HG03095 (cell line): Measurements from ENCODE around the gene RHOD.

Experiments
- ATAC-seq: cut with Tn5 transposase; IDR thresholded peaks from one replicate; pipeline ENCODE4 v1.9.1; 2021; ENCODE audit warnings: moderate library complexity; ENCODE audit not compliant: unreplicated experiment

Gene RHOD

DNA sequence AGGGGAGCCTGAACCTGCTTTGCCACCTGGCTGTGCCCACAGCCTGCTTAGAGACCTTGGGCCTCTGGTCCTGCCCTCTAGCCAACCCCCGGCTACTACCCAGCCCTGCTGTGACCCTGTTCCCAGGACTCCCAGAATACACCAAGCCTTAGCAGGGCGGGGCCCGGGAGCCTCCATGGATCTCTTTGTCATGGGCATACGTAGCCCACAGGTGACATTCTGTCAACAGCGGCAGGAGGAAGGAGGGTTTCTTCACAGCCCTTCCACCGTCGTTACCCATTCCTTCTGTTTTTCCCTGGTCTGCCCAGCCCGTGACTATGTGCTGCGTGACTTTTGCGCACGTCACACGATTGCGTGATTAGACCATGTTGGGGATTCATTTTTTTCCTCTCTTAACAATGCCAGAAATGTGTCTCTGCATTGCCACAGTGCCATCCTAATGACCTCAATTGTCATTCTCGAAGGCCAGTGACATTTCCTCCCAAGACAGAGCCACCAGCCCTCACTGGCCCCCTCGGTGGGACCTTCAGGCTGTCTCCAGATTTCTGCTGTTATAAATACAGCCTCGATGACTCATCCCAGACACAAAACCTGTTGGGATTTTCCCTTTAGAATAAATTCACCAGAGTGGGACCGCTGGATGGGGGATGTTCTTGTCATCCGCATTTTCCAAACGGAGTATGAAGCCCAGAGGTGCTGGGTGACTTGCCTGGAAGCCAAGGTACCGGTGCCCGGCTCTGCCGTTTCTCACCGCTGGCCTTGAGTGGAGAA is 24.7 kb upstream of the RHOD start:
- no peak for ATAC-seq

DNA sequence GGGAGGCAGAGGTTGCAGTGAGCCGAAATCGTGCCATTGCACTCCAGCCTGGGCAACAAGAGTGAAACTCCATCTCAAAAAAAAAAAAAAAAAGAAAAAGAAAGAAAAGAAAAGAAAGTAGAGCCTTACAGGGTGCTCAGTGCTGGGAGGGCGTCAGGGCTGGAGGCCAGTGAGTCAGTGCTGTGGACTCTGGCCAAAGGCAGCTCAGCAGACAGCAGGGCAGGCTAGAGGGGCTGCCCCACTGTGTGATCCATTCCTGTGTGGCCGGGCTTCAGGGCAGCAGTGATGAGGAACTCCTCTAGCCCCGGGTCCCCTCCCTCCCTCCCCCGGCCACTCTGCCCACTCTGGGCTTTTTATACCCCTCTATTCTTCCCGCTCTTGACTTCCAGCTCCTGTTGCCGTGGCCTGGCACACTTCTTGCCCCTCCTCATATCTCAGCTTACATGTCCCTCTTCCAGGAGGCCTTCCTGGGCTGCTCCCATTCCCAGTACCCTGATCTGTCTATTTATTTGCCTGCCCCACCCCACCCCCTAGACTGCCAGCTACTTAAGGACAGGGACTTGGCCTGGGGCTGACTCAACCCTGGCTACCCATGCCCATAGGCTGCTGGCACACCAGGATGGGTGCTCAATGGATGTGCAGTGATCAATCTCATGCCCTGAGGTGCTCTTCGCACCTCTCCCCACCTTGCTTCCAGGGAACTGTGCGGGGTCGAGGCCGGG is 23.7 kb upstream of the RHOD start:
- ATAC-seq = no peak

DNA sequence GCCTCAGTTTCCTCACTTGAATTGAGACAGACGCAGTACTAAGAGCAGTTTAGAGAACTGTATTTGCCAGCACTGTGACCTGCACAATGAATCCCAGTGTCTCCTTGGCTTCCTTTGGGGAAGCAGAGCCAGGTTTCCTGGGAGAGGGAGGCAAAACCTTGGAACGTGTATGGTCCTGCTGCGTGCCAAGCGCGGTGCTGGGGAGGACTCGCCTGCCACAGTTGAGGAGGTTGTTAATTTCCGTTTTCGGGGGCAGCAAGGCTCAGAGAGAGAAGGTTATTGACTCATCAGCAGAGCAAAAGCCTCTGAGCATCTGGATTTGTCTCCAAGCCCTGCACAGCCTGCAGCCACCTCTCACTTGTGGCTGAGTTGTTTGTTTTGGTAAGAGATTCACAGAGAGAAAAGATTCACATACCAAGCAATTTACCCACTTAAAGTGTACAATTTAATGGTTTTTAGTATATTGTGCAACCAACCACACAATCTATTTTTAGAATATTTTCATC is 22.9 kb upstream of the RHOD start:
- no peak for ATAC-seq

DNA sequence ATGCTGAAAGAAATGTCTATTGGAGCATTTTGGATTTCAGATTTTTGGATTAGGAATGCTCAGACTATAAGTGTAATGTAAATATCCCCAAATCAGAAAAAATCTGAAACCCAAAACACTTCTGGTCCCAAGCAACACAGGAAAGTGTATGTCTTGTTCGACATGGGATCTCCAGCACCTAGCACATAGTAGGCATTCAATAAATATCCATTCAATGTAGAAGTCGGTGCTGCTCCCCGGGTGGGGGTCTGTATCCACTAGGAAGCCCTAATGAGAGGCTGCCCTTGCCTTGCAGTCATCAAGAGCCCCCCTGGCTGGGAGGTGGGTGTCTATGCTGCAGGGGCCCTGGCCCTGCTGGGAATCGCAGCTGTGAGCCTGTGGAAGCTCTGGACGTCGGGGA is 22.3 kb upstream of the RHOD start:
- no peak for ATAC-seq

DNA sequence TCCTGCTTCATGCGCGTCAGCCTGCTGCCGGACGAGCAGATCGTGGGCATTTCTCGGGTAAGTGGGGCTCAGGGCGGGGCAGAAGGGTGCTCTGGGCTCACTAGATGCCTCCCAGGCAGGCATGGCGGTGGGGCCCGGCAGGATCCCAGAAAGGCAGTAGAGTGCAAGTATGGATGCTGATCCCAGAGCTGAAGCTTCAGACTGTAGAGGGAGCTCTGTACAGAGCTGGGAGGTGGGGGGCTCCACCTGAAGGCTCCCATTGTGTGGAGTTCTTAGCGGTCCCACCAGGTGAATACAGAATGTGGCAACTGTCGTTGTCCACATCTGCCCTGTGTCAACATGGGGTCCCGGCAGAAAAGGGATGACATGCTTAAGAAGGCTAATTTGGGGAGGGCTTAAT is 16.5 kb upstream of the RHOD start:
- ATAC-seq = no peak

DNA sequence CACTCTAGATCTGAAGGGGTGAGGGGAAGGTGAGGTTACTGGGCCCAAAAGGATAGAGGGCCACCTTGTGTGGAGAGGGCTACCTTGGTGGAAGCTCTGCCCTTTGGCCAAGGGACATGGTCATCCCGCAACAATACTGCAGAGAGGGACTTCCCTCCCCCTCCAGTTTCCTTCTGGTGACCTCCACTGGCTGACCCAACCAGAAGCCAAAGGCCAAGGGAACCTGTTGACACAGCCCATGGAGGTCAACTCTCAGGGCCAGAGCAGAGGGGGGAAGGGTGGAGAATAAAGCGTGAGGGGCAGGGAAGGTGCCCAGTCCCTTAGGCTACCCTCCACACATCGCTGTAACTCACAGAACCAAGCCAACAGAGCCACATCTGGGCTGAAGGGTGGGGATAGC is 15.0 kb upstream of the RHOD start:
- ATAC-seq = no peak

DNA sequence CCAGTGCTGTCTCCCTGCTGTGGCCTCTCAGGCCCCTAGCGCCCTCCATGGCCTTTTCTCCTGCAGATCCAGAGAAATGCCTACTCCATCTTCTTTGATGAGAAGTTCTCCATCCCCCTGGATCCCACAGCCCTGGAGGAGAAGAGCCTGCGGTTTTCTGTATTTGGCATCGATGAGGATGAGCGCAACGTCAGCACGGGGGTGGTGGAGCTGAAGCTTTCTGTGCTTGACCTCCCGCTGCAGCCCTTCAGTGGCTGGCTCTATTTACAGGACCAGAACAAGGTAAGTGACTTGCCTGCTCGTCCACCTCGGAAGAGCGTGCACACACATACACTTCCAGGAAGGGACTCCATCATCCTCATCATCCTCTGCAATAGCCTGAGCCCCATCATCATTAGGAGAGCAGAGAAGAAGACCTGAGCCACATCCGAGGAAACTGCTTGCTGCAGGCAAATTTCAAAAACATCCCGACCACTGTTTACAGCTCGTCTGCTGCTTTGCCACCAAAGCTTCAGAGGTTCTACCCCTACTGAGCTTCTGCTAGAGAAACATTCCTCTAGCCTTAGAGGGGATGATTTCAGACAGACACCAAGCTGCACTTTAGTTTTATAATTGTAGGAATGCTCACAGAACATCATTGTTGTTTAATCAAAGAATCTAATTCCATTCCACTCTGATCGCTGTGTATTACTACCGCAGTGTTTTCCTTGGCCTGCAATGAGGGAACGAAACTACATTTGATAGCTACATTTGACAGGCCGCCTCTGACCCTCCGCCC is 12.9 kb upstream of the RHOD start:
- no peak for ATAC-seq

DNA sequence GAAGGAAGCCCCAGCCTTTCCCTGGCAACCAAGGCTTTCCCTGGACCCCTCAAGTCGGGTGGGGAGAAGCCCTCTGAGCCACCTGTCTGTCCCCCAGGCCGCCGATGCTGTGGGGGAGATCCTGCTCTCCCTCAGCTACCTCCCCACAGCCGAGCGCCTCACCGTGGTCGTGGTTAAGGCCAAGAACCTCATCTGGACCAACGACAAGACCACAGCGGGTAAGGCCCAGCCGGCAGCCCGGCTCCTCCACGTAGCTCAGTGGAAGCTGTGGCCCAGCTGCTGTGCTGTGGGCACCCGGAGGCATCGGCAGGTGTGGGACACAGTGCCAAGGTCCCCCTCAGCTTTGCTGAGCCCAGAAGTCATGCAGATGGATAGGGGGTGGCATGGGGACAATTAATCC is 12.2 kb upstream of the RHOD start:
- no peak for ATAC-seq

DNA sequence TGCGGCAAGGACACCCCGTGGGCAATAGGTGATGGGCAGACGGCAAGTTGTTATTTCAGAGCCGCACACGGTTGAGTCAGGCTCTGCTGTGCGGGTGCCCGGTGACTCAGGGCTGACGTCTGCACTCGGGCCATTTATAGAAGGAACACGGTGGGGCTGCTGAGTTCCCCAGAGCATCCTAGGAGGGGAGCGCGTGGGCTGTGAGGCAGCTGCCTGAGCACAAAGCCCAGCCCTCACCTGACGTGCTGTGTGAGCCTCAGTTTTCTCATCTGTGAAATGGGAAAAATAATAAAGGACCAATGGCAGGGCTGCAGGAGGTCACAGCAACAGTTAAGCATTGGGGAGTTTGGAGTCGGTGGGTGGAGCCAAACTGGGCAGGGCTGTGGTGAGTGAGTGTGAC is 11.3 kb upstream of the RHOD start:
- no peak for ATAC-seq

DNA sequence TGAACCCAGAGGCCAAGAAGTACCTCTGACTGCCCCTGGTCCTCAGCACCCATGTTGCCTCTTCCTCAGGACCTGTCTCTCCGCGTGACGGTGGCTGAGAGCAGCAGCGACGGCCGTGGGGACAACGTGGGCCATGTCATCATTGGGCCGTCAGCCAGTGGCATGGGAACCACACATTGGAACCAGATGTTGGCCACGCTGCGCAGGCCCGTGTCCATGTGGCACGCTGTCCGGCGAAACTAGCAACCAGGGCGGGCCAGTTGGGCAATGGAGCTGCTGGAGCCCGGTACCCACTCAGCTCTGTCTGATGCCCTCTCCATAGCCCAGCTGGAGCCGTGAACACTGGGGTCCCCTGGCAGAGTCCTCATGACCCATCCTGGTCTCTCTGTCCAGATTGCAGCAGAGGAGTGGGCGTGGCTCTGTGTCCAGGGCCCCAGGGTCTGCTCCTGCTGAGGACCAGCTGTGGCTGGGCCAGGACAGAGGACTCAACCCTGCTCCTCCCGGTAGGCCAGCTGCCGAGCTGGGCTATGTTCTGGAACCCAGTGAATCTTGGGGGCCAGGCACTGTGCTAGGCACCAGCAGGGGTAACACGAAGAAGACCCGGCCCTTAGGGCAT is 8.0 kb upstream of the RHOD start:
- no peak for ATAC-seq

DNA sequence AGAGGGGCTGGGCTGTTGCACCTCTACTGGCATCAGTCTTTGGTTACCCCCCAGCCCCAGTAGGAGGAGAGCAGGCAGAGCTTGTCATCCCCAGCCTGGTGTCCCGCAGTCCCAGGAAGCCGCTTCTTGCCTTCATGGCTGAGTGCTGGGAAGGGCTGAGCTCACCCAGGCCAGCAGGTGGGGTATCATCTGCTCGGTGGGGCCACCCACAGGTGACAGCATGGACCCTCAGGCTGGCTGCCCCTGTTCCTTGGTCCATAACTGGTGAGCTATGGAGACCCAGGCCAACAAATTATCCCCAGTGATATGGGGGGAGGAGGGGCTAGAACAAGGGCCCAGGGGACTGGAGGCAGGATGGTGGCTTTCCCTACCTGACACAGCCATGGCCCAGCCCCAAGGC is 6.5 kb upstream of the RHOD start:
- no peak for ATAC-seq

DNA sequence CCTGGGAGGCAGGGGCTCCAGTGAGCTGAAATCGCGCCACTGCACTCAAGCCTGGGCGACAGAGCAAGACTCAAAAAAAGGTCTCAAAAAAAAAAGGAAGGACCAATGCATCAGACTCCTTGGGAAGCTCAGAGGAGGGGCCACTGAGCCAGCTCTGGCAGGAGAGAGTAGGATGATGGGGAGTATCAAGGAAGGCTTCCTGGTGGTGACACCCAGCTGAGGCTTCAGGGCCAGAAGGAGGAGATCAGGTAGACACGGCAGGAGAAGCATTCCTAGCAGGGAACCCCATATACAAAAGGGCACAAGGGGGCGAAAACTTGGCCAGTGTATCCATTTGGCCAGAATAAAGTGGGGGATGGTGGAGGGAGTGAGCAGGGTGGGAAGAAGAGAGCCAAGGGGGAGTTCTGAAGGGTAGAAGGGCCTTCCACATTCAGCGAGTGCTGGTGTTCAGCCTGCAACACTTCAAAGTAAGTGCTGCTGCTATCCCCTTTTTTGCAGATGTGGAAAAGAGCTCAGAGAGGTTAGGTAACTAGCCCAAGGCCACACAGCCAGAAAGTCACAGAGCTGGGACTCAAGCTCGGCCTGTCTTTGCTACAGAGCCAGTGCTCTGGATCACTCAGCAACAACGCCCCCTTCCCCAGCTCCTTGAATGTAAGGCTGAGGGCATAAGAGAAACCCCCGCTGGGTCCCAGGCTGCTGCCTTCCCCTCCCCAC is 5.3 kb upstream of the RHOD start:
- ATAC-seq = no peak

DNA sequence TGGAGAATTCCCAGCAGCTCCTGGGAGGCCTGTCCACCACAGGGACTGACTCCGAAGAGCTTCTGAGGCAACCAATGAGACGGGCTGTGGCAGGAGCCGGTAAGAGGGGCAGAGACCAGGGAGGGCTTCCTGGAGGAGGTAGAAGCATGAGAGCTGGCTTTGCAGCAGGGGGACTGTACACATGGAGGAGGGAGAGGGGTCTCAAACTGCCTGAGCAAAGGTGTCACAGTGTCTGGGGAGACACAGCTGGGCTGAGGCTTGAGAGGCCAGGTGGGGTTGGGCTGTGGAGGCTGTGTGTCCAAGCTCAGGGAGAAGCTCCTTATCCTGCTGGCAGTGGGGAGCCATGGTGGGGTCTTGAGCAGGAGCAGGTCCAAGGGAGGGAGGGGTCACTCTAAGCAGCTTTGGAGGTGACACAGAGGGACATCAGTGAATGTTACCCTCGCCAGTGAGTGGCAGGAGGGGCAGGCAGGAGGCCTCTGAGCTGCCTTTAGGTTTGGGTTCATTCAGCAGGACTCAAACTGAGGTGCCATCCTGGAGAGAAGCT is 4.6 kb upstream of the RHOD start:
- ATAC-seq = no peak

DNA sequence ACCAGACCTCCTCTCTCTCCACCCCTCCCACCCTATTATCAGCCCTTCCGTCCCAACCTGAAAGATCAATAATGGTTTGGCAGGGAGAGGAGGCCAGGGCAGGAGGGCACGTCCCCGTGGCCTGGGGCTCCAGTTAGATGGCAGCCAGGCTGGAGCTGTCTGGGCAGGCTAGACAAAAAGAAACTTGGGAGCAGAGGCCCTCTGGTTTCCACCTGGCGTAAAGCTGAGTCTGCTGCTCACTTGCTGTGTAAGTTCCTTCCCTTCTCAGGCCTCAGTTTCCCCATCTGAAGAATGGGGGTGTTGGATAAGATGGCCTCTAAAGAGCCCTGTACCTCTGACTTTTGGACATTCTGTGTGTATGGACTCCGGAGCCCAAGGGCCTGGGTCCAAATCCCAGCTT is 3.8 kb upstream of the RHOD start:
- no peak for ATAC-seq

DNA sequence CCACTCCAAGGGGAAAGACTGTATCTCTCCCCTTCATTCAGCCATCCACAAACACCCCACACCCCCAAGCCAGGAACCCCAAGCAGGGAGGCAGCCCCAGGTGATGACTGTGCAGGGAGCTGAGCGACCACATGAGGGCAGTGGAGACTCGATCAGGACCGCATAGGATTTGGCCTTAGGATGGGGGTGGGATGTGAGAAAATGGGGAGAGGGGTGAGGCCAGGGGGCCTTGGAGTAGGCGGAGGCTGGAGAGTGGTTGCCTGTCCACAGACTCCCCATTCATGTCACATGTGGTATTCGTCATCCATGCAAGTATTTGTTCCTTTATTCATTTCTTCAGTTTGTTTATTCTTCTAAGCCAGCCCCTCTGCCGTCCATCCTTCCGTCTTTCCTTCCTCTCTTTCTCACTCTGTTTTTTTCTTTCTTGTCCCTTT is 2.7 kb upstream of the RHOD start:
- ATAC-seq = no peak

DNA sequence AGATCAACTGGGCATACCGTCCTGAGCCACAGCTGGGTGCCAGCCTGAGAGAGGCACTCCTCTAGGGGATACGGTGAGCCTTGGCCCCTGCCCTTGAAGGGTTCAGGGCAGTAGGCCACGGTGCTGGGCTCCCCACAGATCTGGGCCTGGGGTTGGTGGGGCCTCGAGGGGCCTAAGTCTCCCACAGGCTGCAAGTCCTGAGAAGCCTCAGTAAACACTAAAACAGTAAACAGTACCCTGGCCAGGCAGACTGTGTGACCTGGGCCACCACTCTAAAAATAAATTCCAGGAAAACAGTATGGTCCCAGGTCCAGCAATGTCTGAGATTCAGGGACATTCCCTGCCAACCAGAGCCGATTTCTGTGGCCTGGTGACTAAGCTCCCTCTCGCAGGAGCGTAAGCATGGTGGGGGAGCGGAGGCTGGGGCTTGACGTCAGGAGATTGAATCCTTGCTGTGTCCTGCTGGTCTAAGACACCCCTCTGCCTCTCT is 2.3 kb upstream of the RHOD start:
- no peak for ATAC-seq

DNA sequence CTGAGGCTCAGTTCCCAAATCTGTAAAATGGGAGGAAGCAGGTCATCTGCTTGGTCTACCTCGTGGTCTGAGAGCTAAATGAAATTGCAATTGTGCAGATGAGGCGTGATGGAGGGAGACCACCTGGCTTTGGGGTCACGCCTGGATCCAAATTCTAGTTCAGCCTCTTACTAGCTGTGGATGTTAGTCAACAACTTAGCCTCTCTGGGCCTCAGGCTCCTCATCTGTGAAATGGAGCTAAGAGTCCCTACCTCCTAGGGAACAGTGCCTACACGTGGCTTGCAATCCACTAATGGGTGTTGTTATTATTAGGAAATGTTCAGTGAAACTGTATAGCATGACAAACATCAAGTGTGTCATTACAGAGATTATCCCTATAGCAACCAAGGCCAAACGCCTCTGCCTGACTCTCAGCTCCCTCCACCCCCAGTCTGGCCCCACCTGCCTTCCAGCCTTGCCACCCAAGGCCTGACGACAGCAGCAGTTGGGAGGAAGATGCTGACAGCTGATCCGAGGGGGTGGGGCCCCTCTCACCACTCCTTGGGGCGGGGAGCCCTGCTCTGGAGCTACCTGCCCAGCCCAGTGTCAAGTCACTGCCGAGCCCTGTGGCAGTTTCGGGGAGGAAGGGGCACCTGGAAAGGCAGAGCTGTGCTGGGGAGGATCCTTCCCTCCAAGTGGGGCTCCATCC is 1.7 kb upstream of the RHOD start:
- no peak for ATAC-seq

DNA sequence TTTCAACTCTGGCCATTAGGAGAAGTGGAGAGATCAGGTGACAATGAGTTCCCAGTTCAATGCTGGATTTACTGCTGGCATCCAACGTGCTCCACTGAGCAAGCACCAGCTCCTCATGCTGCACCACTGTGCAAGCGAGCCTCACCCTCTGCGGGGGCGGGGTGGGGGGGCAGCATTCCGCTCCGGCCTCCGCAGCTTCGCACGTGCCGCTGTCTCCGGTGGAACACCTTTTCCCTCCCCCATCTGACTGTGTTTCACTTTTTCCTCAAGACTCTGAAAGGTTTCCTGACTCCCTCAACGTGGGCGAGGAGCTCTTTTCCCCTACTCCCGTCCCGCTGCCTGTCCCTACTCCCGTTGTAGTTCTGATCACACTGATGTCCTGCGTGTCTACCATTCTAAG is 835 bp upstream of the RHOD start:
- ATAC-seq = no peak

DNA sequence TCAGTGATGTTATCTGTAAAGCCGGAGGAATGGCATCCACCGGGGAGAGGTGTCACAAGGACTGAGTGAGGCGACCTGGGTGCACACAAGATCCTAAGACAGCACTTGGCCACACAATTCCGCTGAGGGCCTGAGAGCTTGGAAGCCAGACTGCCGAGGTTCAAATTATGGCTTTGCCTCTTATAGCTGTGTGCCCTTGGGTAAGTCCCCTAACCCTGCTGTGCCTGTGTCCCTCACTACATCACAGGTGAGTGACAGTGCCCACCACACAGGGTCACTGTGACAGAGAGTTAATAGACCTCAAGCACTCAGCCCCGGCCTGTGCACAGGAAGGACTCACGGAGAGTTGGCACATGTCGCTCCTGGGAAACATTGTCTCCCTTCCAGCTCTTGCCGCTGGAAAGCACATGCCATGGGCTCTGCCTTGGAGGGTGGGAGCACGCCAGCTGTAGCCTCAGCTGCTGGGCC is 592 bp downstream of the RHOD start:
- no peak for ATAC-seq
